HEK293 (cell line): ENCODE results near the gene UBE2Q2.

ENCODE experiments used
- CTCF ChIP-seq: fragments of 450-650 bp; formaldehyde crosslinking; IDR thresholded peaks from 2 replicates; pipeline ENCODE4 v1.5.1; 2016; ENCODE audit warnings: missing biosample characterization, missing genetic modification characterization
- KLF10 ChIP-seq: fragments of 450-650 bp; IDR thresholded peaks from 2 replicates; pipeline ENCODE4 v1.5.1; 2018; ENCODE audit warnings: missing biosample characterization, mild to moderate bottlenecking, missing genetic modification characterization
- REST ChIP-seq: fragments of 450-650 bp; formaldehyde crosslinking; IDR thresholded peaks from 2 replicates; pipeline ENCODE4 v1.5.1; 2016; ENCODE audit warnings: missing biosample characterization, missing genetic modification characterization
- TCF7L2 ChIP-seq: IDR thresholded peaks from 2 replicates; pipeline ENCODE4 v1.6.1; 2011; ENCODE audit warnings: low read depth, mild to moderate bottlenecking, inconsistent platforms, low read length, moderate library complexity, borderline replicate concordance
- ZNF133 ChIP-seq: fragments of 450-650 bp; formaldehyde crosslinking; IDR thresholded peaks from 2 replicates; pipeline ENCODE4 v1.5.1; 2016; ENCODE audit warnings: missing biosample characterization, missing genetic modification characterization
- ZNF174 ChIP-seq: fragments of 450-650 bp; formaldehyde crosslinking; IDR thresholded peaks from 2 replicates; pipeline ENCODE4 v1.5.0; 2017; ENCODE audit warnings: missing biosample characterization, mild to moderate bottlenecking, missing genetic modification characterization
- ZNF274 ChIP-seq, 2 experiments: fragments of 200-500 bp in 1 of 2; fragments of 450-650 bp in 1 of 2; sonication (Bioruptor generic) in 1 of 2; formaldehyde crosslinking in 1 of 2; IDR thresholded peaks; 2 replicates each; pipeline versions ENCODE4 v1.5.1 to v1.6.1; 2014 to 2016; ENCODE audit warnings: borderline replicate concordance in 1 of 2, inconsistent platforms in 1 of 2, low read length in 1 of 2, missing biosample characterization in 1 of 2, missing genetic modification characterization in 1 of 2
- ZNF394 ChIP-seq: fragments of 450-650 bp; formaldehyde crosslinking; IDR thresholded peaks from 2 replicates; pipeline ENCODE4 v1.5.1; 2016; ENCODE audit warnings: missing biosample characterization, missing genetic modification characterization, mild to moderate bottlenecking, moderate library complexity, borderline replicate concordance
- ZNF549 ChIP-seq: fragments of 450-650 bp; IDR thresholded peaks from 2 replicates; pipeline ENCODE4 v1.5.1; 2018; ENCODE audit warnings: missing biosample characterization, missing genetic modification characterization, mild to moderate bottlenecking, inconsistent platforms, moderate library complexity
- ZNF747 ChIP-seq: fragments of 450-650 bp; formaldehyde crosslinking; IDR thresholded peaks from 2 replicates; pipeline ENCODE4 v1.5.1; 2016; ENCODE audit warnings: missing biosample characterization, missing genetic modification characterization
- ZNF776 ChIP-seq: fragments of 450-650 bp; formaldehyde crosslinking; IDR thresholded peaks from 2 replicates; pipeline ENCODE4 v1.5.0; 2017; ENCODE audit warnings: missing biosample characterization, missing genetic modification characterization, borderline replicate concordance

GRCh38 chr15:75796321-75796720 lies 46.9 kb upstream of the UBE2Q2 start:
- TF ChIP-seq ZNF274 (IDR thresholded peaks at IDR 0.05; ENCODE audit: low read length) (no peak), ZNF274 (tag by site-specific recombination; IDR thresholded peaks at IDR 0.05; ENCODE audit: borderline replicate concordance) (no peak), TCF7L2 (no peak), REST (no peak), ZNF747 (tag by site-specific recombination) (no peak), CTCF (tag by site-specific recombination) (no peak), KLF10 (tag by site-specific recombination) (no peak), ZNF776 (tag by site-specific recombination) (no peak), ZNF394 (no peak), ZNF174 (tag by site-specific recombination) (no peak), ZNF549 (no peak), ZNF133 (tag by site-specific recombination) (no peak)
